Spleen (tissue), 11 donors: ENCODE data around the gene WASHC1. TPM values are rescaled to one million over a fixed set of nuclear protein-coding genes. Genes with fewer than 3 reads are reported as not detected.
A peak's percentile ranks its signal among the peaks of the same experiment; 100 is the strongest.
"Not testable (repeated sequence)": the region's sequence is repeated elsewhere in the genome, so short reads cannot be mapped to it uniquely, and the experiment has no call there.

Experiments
- DNase-seq: peaks from one replicate; pipeline ENCODE4 v3.0.0-alpha.2; 2020
- H3K27ac ChIP-seq, 8 donors: fragments of 200-600 bp; sonication (generic) in 7 of 8; 1 replicate in 4 of 8; 2 replicates in 4 of 8; pipeline versions ENCODE4 v1.5.0 to v1.8.0; 2016 to 2021; ENCODE audit warnings: inconsistent platforms in 4 of 8, mild to moderate bottlenecking in 4 of 8, moderate library complexity in 1 of 8
- H3K27me3 ChIP-seq, 7 donors: fragments of 200-600 bp; sonication (generic) in 6 of 7; replicated peaks in 1 of 7; 1 replicate in 4 of 7; 2 replicates in 3 of 7; pipeline versions ENCODE4 v1.5.0 to v1.8.0; 2016 to 2021; ENCODE audit warnings: inconsistent platforms in 3 of 7, mild to moderate bottlenecking in 1 of 7
- H3K36me3 ChIP-seq, 6 donors: fragments of 200-600 bp; sonication (generic) in 5 of 6; 1 replicate in 4 of 6; 2 replicates in 2 of 6; pipeline versions ENCODE4 v1.5.0 to v1.8.0; 2016 to 2021; ENCODE audit warnings: inconsistent platforms in 2 of 6
- H3K4me1 ChIP-seq, 6 donors: fragments of 200-600 bp; sonication (generic) in 5 of 6; 1 replicate in 3 of 6; 2 replicates in 3 of 6; pipeline versions ENCODE4 v1.5.0 to v1.8.0; 2016 to 2021; ENCODE audit warnings: inconsistent platforms in 3 of 6
- H3K4me3 ChIP-seq, 8 donors: fragments of 200-600 bp; sonication (generic) in 7 of 8; 1 replicate in 4 of 8; 2 replicates in 4 of 8; pipeline versions ENCODE4 v1.5.0 to v1.8.0; 2016 to 2021; ENCODE audit warnings: inconsistent platforms in 4 of 8, mild to moderate bottlenecking in 4 of 8, moderate library complexity in 2 of 8
- H3K9me3 ChIP-seq, 8 donors: fragments of 200-600 bp; sonication (generic) in 7 of 8; 1 replicate in 4 of 8; 2 replicates in 4 of 8; pipeline versions ENCODE4 v1.5.0 to v1.8.0; 2016 to 2021; ENCODE audit warnings: inconsistent platforms in 4 of 8
- WGBS, 5 donors: extraction: QIAGEN DNeasy Blood & Tissue Kit in 3 of 5; methylation state at CpG; one replicate each; pipeline versions ENCODE4 v1.1.5 to v1.1.7; 2013 to 2018; 5-methylcytosine and 5-hydroxymethylcytosine counted together
- intact Hi-C: fragments of 100-400 bp; cut with DNase I; formaldehyde crosslinking; loops from one replicate; pipeline ENCODE4 v1.15.0; 2023; ENCODE audit warnings: low total_unique reads
- polyA plus RNA-seq, 3 donors: library from polyadenylated mRNA; stranded (reverse); fragments of 200-250 nt; gene quantifications; one replicate each; pipeline ENCODE4 v1.2.1, GENCODE V29; 2013
- total RNA-seq, 7 donors: library from RNA; depleted of rRNA in 3 of 7; stranded (reverse); fragments of >200 nt in 3 of 7; fragmentation: NEBNext Ultra II Directional in 4 of 7; extraction: Animal tissue kit (Norgen Biotek cat#: 25700) in 4 of 7; gene quantifications; one replicate each; pipeline versions ENCODE4 v1.1.0 to v1.2.1, GENCODE V29; 2016 to 2021
- donor health status: healthy with polysubstance abuse.
- donor health status: DM: no; HTN: no; CAD: no; lungs with moderate emphysema.
- donor health status: DM: no; HTN: no; CAD: no.
- donor health status: Bipolar disorder and iron deficiency.
- donor health status: healthy.
- donor health status: DM: no; HTN: no; CAD: no.
- donor health status: DM: yes; HTN: yes; CAD: no.

Gene WASHC1
- total and polyA plus RNA-seq, 10 donors, result 1.9 to 79.1 (median 29.5) TPM

GRCh38 chr9:46639-47271 lies 17.5 kb upstream of the WASHC1 start:
- H3K36me3 ChIP-seq, intact Hi-C loops, H3K4me3 ChIP-seq, H3K4me1 ChIP-seq, DNase-seq, H3K27ac ChIP-seq, H3K27me3 ChIP-seq, H3K9me3 ChIP-seq: not testable (repeated sequence)
- WGBS, 5 donors, result 87 to 96% (median 89%) methylated on average over 5 to 11 of the region's 12 CpGs

GRCh38 chr9:46164-46563 lies 16.9 kb upstream of the WASHC1 start:
- H3K4me3 ChIP-seq, H3K9me3 ChIP-seq, H3K27ac ChIP-seq, H3K36me3 ChIP-seq, H3K4me1 ChIP-seq, intact Hi-C loops, H3K27me3 ChIP-seq, DNase-seq: not testable (repeated sequence)
- WGBS, 5 donors, result 31 to 74% (median 62%) methylated on average over 4 to 6 of the region's 6 CpGs

- H3K4me3 ChIP-seq, H3K36me3 ChIP-seq, DNase-seq, H3K27ac ChIP-seq, H3K4me1 ChIP-seq, H3K9me3 ChIP-seq, H3K27me3 ChIP-seq, intact Hi-C loops: not testable (repeated sequence)
- WGBS, 5 donors, result 91 to 96% (median 92%) methylated on average over 14 to 16 of the region's 16 CpGs
Measured at GRCh38 chr9:45180-45878, 16.1 kb upstream of the WASHC1 start.

GRCh38 chr9:44416-44815 lies 15.2 kb upstream of the WASHC1 start:
- intact Hi-C loops, H3K36me3 ChIP-seq, H3K9me3 ChIP-seq, DNase-seq, H3K27ac ChIP-seq, H3K4me3 ChIP-seq, H3K27me3 ChIP-seq, H3K4me1 ChIP-seq: not testable (repeated sequence)
- WGBS, 5 donors, result 41 to 86% (median 77%) methylated on average over 1 to 3 of the region's 3 CpGs

GRCh38 chr9:43636-44035 lies 14.4 kb upstream of the WASHC1 start:
- H3K36me3 ChIP-seq, H3K4me1 ChIP-seq, H3K27ac ChIP-seq, H3K9me3 ChIP-seq, H3K4me3 ChIP-seq, intact Hi-C loops, H3K27me3 ChIP-seq, DNase-seq: not testable (repeated sequence)
- WGBS, 5 donors, result 78 to 91% (median 89%) methylated on average over 2 to 3 of the region's 3 CpGs

- DNase-seq, H3K4me1 ChIP-seq, H3K27ac ChIP-seq, H3K36me3 ChIP-seq, H3K4me3 ChIP-seq, intact Hi-C loops, H3K27me3 ChIP-seq, H3K9me3 ChIP-seq: not testable (repeated sequence)
- WGBS, 5 donors, result 68 to 100% (median 93%) methylated on average over 1 to 3 of the region's 3 CpGs; no CpG with 5 or more reads in 2 of the 5 donors
Measured at GRCh38 chr9:43116-43515, 13.9 kb upstream of the WASHC1 start.

- not testable (repeated sequence) for H3K27me3 ChIP-seq
Measured at GRCh38 chr9:41819-42218, 12.6 kb upstream of the WASHC1 start.

GRCh38 chr9:41261-41676 lies 12.0 kb upstream of the WASHC1 start:
- H3K27ac ChIP-seq, result peak overlapping the region in 1 of 8 donors; percentile 45
- H3K4me1 ChIP-seq, intact Hi-C loops, H3K27me3 ChIP-seq, H3K36me3 ChIP-seq, H3K4me3 ChIP-seq, H3K9me3 ChIP-seq: not testable (repeated sequence)
- peak; percentile 54 for DNase-seq
- WGBS, 5 donors, result 50 to 81% (median 68%) methylated on average over 2 to 9 of the region's 9 CpGs

More at GRCh38 chr9:41819-42218, 12.6 kb upstream of the WASHC1 start:
- H3K9me3 ChIP-seq, DNase-seq, H3K4me3 ChIP-seq, H3K27ac ChIP-seq, H3K36me3 ChIP-seq, intact Hi-C loops, H3K4me1 ChIP-seq: not testable (repeated sequence)
- WGBS, 5 donors, result 88 to 98% (median 90%) methylated on average over 2 of the region's 2 CpGs

- H3K27ac ChIP-seq, H3K9me3 ChIP-seq, H3K4me3 ChIP-seq, DNase-seq, H3K27me3 ChIP-seq, H3K4me1 ChIP-seq, intact Hi-C loops, H3K36me3 ChIP-seq: not testable (repeated sequence)
- 53 to 83% (median 78%) methylated on average over 2 to 5 of the region's 6 CpGs; no CpG with 5 or more reads in 1 of the 5 donors for WGBS, 5 donors
Measured at GRCh38 chr9:32308-32707, 3.1 kb upstream of the WASHC1 start.

- H3K36me3 ChIP-seq, H3K27me3 ChIP-seq, H3K9me3 ChIP-seq, DNase-seq, H3K4me1 ChIP-seq, intact Hi-C loops: not testable (repeated sequence)
- WGBS, 5 donors, result 0 to 1% (median 0%) methylated on average over 9 to 17 of the region's 30 CpGs; no CpG with 5 or more reads in 1 of the 5 donors
- H3K4me3 ChIP-seq, result peak overlapping the region in 5 of 8 donors; percentile 23 to 64 (median 36)
- H3K27ac ChIP-seq, result peak overlapping the region in 3 of 8 donors; percentile 48 to 61 (median 57)
Measured at GRCh38 chr9:28775-29174, 481 bp downstream of the WASHC1 start.

- H3K36me3 ChIP-seq, H3K9me3 ChIP-seq, intact Hi-C loops, H3K4me3 ChIP-seq, H3K27me3 ChIP-seq, H3K4me1 ChIP-seq: not testable (repeated sequence)
- H3K27ac ChIP-seq, result peak overlapping the region in 1 of 8 donors; percentile 57
- peak; percentile 56 for DNase-seq
- 70 to 88% (median 80%) methylated on average over 2 to 3 of the region's 9 CpGs; no CpG with 5 or more reads in 2 of the 5 donors for WGBS, 5 donors
Measured at GRCh38 chr9:21621-22020, 7.6 kb downstream of the WASHC1 start.
